GM12873 (cell line): ENCODE measurements around the gene SORT1.

Experiments used
- TF ChIP-seq, protein P1 (sequence below): IDR thresholded peaks from 2 replicates; pipeline ENCODE4 v1.5.1; 2012; ENCODE audit warnings: low read depth, mild to moderate bottlenecking, moderate library complexity, low read length, control low read depth; ENCODE audit not compliant: insufficient read depth; ENCODE audit errors: missing control alignments

The SORT1 gene

DNA sequence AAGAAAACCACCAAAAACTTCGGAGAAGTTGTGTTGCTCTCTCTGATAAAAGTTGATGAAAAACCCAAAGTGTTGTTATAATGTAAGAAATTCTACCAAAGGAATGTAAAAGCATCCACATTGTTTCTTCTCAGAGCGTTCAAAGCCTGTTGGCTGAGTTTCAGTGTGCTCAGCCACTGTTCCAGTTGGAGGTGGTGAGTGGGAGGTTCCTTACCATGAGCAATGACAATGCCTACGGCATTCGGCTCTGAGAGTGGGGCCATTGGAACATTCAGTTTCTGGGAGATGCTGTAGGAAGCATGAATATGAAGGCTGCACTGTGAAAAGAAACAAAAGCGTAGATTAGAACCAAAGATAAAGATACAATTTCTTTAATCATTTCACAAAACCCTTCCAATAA lies 70.4 kb downstream of the SORT1 start:
- TF ChIP-seq, protein P1, sequence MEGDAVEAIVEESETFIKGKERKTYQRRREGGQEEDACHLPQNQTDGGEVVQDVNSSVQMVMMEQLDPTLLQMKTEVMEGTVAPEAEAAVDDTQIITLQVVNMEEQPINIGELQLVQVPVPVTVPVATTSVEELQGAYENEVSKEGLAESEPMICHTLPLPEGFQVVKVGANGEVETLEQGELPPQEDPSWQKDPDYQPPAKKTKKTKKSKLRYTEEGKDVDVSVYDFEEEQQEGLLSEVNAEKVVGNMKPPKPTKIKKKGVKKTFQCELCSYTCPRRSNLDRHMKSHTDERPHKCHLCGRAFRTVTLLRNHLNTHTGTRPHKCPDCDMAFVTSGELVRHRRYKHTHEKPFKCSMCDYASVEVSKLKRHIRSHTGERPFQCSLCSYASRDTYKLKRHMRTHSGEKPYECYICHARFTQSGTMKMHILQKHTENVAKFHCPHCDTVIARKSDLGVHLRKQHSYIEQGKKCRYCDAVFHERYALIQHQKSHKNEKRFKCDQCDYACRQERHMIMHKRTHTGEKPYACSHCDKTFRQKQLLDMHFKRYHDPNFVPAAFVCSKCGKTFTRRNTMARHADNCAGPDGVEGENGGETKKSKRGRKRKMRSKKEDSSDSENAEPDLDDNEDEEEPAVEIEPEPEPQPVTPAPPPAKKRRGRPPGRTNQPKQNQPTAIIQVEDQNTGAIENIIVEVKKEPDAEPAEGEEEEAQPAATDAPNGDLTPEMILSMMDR, result no peak

DNA sequence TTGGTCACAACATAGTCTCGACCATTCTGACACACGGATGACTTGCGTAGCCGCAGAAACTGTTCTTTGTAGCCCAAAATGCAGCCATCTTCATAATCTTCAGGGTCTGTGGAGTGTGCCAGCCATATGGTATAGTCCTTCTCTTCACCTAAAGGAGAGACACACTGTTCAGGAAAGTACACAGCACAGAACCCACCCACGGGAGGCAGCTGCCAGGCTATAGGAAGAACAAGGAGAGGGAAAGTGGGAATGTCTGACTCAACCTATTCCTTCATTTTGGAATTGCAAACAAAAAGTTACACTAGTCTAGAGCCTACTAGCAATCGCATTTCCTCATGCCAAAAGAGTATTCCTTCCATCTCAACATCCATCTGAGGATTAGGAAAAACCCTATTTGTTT lies 74.7 kb downstream of the SORT1 start:
- TF ChIP-seq, protein P1, result no peak

DNA sequence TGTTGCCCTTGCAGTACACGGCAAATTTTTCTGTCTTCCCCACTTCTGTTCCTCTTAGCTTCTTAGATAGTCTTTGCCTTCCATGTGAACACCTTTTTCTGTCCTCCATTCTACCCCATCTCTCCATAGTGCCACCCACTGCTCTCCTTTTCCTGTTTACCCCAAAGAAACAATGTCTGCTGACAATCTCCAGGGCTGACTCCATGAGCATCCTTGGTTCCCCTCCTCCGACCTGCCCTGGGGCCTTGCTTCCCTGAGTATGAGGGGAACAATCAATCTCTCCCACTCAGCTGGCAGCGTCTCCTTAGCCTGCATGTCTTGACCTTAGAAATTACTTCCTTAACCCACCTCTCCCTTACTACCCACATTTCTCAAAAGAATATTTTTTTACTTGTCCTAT lies 78.6 kb downstream of the SORT1 start:
- TF ChIP-seq, protein P1, result no peak

DNA sequence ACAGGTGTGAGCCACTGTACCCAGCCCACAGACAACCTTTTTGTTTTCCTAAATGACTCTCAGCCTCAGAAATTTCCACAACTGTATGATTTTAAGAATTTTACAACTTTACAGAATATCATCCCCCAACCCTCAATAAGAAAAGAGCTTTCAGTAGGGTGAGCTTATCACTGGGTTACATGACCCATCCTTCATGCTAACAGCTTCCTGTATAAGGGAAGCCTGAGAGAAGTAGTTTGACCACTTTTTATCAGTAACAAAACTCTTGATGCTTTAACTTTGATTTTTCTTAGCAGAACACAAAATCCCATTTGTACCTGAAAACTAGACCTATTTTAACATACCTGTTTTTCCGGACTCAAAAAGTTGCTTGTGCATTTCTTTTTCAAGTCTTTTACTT lies 81.2 kb downstream of the SORT1 start:
- TF ChIP-seq, protein P1, result no peak

DNA sequence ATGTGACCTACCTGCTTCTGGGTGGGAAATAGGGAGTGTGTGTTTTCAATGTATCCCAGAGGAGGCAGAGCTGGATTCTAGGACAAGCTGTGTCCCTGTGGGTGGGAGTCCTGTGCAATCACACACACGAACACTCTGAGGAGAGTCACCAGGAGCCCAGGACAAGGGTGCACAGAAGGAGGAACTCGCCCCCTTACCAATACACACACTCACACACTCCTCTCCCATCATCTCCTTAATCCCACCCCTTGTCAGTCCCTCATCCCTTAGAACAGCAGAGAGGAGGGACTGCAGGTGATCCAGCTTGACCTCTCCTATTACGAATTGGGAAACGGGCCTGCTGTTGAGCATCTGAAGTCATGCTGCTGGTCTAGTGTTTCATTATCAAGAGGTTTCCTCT lies 82.4 kb downstream of the SORT1 start:
- TF ChIP-seq, protein P1, result no peak

DNA sequence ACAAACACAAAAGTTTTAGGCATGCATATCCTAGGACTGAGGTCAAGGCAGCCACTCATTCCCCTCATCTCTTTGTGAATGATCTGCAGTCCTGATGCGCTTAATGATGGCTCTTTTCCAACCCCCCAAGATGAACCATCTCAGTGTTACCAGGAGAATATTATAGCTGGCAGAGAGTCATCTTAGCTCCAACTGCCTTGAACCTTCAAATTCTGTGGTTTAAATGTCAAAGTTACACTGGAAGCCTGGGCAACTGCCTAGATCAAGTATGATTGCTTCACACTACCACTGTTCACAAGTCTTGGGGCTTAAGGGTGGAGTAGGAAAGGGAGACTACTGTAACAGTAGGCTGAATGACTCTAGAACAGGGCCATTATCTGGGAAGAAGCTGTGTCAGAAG lies 82.9 kb downstream of the SORT1 start:
- TF ChIP-seq, protein P1, result no peak

DNA sequence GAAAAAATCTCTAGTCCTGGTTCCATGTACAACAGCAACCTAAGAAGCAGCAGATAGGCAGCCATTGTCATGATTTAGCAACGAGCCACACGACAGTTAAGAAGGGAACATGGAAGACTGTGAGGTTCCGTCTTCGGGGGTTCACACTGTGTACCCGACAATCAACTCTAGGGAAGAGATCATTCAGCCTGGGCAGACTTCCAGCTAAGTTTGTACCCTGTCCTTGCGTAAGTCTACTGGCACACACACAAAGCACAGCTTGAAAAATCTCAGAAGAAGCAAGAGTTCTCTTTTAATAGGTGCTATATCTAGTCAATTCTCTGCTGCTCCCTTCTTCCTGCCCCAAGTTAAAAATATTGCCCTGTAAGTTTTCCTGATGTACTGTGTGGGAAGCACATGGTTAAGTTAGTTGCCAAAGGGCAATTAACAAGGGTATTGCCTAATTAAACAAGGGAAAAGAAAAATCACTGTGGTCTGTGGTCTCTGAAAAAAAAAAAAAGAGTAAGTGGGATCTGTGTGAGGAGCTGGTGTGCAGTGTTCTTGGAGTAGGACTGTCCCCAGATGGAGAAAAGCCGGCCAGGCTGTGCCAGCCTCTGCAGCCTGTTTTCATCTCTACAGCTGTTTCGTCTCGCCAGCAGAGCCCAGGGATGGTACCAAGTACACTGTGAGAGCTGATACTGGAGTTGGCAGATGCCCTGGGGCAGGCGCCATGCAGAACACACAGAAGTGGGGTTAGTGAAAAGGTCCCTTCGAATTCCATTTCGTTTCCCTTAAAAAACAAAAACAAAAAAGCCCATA lies 84.5 kb downstream of the SORT1 start:
- TF ChIP-seq, protein P1, result no peak
